ENCODE data around the gene SETD7.

SETD7 gene

DNA sequence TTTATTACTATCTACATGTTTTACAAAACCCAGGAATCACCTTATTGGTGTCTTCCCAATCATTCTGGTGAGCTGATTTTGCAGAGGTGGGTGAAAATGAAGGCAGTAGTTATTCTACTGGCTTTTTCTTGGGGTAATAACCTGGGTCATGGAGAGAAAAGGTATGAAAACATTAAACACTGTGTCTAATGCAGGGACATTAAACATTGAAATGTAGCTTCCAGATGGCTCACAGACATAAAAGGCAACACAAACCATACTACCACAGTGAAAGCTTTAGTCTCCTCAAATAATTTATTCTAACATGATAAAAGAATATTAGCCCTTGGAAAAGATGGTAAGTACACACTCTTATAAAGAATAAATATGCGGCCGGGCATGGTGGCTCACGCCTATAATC, 8.0 kb downstream of the SETD7 start:
- no peak for DNase-seq

DNA sequence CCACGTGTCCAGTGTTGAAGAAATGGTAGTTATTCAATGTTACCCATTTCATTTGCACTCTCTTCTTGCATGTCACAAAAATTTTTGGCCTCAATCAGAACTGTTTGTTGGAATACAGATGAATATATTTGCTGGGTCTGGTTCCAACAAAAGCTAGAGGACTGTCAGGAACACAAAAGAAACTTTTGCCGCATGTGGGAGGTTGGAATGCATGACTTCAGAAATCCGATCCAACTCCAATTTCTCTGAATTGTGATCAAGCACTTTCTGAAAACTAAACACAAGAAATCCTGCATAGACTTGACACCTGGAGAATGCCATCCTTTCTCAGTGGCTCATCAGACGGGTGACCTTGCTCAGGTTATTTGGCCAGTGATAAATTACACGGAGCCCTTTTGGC, 15.4 kb downstream of the SETD7 start:
- DNase-seq, result no peak

DNA sequence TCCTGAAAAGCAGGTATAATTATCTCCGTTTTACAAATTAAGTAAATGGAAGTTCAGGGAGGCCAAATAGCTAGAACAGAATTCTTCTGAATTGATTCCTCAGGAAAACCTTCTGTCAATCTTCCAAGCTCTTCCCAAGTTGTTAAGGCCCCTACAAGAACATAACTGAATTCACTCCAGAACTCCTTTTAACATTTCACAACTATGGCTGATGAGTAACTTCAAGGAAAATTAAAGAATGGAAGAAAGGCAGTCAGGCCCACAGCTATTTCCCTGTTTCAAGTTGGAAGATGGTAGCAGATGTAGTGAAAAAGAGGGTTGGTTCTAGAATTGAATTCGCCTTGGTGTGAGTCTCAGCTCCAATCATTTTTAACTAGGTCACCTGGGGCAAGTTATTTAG, 15.9 kb downstream of the SETD7 start:
- DNase-seq, result no peak

DNA sequence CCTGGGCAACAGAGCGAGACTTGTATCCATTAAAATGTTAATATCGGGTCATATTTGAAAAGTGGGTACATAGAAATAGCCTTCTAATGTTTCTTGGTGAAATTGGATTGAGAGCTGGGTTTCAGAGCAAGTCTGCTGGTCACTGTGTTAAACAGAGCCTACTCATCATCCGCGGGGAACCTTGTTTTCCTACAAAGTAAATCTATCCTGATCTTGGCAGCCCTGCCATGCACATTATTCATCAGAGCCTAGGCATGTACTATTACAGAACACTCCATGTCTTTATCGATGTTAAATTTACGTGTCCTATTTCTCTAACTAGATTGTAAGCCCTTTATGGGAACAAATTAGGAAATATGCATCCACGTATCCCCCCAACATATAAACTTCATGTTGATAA, 18.7 kb downstream of the SETD7 start:
- DNase-seq, result no peak

DNA sequence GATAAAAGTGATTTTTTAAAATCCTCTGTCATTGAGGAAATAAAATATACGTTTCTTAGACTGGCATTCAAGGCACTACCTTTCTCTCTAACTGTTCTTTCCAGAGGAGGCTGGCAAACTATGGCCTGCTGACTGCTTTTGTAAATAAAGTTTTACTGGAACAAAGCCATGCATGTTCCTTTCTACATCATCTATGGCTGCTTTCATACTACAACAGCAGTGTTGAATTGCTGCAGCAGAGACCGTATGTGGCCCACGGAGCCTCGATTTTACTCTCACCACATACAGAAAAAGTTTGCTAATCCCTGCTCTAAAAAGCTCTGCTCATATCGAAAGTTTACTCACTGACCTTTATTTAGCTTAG, 20.2 kb downstream of the SETD7 start:
- no peak for DNase-seq

DNA sequence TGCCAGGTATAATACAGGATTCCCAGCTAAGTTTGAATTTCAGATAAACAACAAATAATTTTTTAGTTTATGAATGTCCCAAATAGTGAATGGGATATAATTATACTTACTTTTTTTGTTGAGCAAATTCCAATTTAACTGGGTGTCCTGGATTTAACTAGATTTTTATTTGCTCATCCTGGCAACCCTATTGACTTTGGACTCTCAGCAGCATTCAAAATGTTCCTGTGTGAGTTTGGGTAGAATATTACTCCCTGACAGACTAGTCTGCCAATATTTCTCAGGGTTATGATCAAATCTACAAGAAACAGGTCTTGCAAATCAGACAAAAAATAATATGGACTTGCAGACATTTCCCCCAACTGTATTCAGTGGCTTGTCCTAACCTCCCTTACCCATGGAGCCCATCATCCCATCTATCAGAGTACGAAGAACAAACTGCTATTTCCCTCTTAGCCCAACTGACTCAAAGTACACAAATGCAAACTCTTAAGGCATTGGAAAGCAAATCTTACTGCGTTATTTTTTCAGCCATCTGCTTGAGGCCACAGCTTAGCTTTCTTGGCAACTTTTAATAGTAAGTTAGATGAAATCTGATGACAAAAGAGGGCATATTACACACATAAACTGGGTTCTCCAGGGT, 20.7 kb downstream of the SETD7 start:
- no peak for DNase-seq

DNA sequence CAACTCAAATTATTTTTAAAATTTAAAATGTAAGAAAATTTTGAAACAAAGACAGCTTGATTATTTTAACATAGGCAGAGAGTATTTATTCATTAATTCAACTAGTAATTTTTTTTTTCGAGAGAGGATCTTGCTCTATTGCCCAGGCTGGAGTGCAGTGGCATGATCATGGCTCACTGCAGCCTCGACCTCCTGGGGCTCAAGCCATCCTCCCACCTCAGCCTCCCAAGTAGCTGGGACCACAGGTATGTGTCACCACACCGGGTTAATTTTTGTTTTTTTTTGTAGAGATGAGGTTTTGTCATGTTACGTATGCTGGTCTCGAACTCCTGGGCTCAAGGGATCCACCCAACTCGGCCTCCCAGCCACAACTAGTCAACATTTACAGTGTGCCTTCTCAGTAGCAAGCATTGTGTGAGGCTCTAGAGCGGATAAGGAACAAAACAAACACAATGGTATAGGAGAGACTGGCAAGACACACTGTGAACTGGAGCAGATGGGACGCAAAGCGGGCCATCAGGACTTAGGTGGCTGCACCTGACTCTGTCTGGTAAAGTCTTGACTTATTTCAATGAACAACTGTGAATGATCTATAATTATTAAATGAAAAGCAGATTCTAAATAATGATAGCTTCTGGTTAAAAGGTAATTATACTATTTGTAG, 21.6 kb downstream of the SETD7 start:
- no peak for DNase-seq

DNA sequence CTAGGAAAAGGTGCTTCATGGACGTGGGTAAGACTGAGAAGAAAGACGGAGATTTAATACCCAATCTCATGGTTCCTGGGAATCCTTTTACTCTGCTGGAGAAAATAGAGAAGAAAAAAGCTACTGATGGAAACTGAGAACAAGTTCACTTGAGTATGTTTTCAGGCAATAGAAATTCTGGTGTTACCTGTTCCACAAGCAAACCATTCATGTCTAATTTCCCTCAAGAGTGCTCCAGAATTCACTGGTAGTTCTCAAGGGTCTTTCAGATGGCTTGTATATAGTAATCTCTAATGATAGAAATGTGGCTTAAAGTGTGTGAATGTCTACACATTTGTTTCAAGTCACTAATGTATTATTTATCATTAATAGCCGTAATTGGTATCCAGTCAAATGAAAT, 22.5 kb downstream of the SETD7 start:
- no peak for DNase-seq

- DNase-seq, result no peak
Observed at GRCh38 chr4:139532947-139533346, 23.1 kb downstream of the SETD7 start.

- DNase-seq, result peak; percentile 64
Observed at GRCh38 chr4:139530833-139531427, 25.1 kb downstream of the SETD7 start.

GRCh38 chr4:139528377-139529005, 27.5 kb downstream of the SETD7 start:
- no peak for DNase-seq

DNA sequence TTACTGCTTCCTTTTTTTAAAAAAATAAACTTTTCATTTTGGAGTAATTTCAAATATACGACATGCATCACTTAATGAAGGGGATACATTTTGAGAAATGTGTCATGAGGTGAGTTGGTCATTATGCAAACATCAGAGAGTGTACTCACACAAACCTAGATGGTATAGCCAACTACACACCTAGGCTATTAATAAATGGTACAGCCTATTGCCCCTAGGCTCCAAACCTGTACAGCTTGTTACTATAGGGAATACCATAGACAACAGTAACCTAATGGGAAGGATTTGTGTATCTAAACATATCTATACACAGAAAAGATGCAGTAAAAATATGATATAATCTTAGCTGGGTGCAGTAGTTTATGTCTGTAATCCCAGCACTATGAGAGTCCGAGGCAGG, 29.1 kb downstream of the SETD7 start:
- DNase-seq, result no peak

DNA sequence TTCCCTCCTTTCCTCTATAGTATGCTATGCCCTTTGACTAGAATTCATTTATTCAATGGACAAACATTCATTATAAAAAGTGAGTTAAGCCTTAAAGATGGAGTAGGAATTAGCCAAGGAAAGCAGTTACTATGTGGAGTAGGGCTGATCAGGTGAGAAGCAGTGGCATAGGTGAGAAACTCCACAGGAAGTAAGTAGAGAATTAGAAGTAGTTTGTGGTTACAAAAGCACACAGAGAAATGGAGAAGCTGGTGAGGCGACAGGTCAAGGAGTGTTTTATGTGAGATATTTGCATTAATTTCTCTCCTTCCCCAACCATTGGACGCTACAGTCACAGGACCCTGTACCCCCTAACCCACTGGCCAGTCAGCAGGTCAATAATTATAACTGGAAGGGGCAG, 30.6 kb downstream of the SETD7 start:
- no peak for DNase-seq

DNA sequence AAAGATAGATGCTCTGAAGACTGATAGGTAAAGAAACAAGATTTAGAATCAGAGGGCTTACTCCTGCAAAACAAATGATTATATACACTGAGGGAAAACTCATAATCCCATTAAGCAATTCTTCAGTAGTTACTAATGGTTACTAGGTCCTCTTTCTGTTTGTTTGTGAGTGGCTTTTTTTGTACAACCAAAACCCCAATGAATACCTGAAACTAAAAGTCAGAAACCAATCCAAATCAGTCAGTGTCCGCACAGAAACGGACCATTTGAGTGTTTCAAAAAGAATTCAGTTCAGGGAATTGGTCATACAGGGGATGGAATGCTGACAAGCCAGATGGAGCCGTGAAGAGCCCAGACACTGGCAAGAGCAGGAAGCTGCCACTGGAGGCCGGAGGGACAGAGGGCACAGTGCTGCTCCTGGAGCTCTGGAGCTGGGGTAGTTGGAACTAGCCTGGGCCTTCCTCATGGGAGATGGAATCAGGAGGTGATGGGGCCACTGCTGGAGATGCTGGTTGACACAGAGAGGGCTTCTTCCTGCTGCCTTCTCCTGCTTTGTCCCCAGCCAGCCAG, 31.9 kb downstream of the SETD7 start:
- DNase-seq, result no peak

DNA sequence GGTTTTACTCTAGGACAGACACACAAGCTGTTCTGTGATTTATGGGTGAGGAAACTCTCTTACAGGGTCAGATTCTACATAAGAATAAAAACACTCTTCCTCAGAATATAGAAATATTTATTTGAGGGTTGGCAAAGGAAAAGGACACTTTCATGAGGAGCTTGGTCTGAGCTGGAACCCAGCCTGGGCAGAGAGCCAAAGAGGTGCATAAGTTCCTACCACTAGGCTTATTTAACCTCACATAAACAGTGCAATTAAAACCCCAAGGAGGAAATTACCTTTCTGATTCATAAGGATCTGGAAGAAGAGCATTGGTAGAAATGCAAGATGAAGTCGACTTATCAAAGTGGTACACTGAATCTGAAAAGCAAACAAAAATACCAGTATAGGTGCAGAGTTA, 32.9 kb downstream of the SETD7 start:
- DNase-seq, result no peak

DNA sequence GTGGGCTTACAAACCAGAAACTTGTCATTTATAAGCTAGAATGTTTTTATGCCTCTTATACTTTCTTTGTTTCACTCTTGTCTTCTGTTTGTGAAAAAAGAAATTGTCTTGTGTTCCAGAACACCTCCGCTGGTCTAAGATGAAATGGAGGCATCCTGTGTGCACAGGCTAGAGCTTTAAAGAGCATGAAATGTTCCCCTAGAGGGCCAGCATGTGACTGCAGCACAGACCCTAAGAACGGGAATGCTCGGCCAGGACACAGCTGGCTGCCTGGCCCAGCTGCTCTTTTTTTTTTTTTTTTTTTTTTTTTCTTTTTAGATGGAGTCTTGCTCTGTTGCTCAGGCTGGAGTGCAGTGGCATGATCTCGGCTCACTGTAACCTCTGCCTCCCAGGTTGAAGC, 33.6 kb downstream of the SETD7 start:
- DNase-seq, result no peak

GRCh38 chr4:139521754-139522401, 34.1 kb downstream of the SETD7 start:
- DNase-seq, result no peak

DNA sequence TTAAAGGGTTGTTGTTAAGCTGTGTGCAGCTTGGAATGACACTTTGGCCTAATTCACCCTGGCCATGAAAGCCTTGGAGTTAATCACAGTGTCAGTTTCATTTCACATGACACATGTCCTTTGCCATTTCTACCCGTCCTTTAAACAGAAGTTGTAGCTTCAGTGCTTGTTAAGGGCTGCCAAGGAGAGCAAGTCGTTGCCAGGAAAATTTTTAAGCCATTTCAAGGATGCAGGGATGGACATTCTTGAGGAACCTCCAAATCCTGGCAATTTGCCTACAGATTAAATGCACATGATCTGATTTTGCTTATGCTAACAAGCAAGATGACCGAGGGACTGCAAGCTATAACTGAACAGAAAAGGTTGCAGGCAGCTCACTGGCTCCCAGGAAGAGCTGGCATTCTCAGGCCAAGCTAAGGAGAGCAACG, 40.5 kb downstream of the SETD7 start:
- DNase-seq, result no peak

DNA sequence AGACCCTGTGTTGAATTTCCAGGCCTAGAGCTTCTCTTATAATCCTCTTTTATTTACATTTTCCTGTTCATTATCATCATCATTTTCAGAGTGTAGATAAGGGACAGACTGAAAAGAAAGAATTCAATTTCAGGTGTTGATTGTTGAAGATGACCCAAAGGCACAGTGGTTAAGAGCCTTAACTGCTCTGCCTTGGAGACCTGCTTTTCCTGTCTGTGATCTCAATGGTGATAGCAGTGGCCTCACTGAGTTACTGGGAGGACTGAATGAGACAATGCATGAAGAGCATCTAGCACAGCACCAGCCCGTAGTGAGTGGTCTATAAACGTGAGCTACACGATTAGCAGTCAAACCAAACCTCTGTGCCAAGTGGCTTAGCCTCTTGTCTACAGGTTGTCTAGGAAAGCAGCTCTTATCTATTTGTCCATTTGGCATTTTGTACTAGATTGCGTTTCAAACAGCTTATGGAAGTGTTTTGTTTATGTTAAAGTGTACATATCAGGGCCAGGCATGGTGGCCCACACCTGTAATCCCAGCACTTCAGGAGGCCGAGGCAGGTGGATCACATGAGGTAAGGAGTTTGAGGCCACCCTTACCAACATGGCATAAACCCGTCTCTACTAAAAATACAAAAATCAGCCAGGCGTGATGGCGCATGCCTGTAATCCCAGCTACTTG, 41.5 kb downstream of the SETD7 start:
- DNase-seq, result no peak

DNA sequence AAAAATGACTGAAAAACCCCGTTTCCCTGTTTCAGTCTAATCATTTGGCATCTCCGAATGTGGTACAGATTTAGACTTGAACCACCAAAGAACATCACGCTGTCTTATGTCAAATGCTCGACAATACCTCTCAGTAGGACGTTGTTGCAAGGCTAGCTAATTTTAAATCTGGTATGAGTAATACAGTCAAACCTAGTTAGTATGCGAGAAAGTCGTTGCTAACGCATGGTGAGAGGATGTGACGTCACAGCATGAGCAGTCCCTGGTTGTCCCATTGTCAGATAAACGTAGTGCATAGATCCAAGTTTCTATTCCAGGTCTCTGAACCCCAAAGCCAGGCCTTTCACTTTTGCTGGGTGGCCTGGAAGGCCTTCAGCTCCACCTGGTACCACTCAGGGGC, 44.7 kb downstream of the SETD7 start:
- DNase-seq, result no peak

DNA sequence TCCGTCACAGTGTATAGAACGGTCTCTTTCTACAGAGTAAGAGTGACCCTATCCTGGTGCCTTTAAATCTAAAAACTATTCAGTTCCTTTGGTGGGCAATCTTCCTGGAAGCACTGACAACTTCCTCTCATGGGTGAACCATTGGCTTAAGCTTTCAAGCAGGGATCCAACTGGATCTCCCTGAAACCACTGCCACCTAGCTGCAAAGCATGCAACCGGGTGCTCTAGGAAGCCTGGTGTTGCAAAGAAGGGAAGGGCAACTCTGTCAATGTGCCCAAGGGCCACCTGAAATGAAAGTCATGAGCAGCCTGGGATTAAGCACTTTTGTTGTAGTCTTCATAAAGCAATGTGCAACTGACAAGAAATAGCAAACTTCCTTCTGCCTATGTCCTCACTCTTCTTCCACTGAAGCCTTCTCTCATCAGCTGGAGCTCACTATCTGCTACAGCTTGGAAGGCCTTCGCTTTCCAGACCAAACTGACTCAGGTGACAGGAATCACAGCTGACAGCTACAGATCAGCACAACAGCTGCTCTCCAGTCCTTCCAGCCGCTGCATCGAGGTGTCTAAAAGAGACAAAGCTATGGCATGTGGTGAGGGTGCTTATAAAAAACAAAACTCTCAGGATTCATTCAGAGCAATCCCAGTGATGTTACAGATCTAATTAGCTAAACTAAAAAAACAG, 46.1 kb downstream of the SETD7 start:
- no peak for DNase-seq

GRCh38 chr4:139508581-139509237, 47.3 kb downstream of the SETD7 start:
- DNase-seq, result no peak

All from stimulated activated CD4-positive, alpha-beta T cell treated with anti-CD3 and anti-CD28 coated beads, Interleukin-15, amount 100 ng/mL, for 24 hours (primary cell).